Pancreas (tissue), 10 donors: ENCODE measurements around the gene GDI1. TPM values are rescaled to one million over a fixed set of nuclear protein-coding genes. Genes with fewer than 3 reads are reported as not detected.
"Not testable (repeated sequence)": the region's sequence is repeated elsewhere in the genome, so short reads cannot be mapped to it uniquely, and the experiment has no call there.

ENCODE experiments used
- ATAC-seq, 4 donors: fragments of 200-7000 bp; cut with Tn5 transposase; one replicate each; pipeline versions ENCODE4 v1.8.0 to v1.9.1; 2020; ENCODE audit warnings: mild to moderate bottlenecking in 4 of 4, moderate library complexity in 4 of 4
- DNase-seq, 6 donors: peaks; one replicate each; pipeline ENCODE4 v3.0.0-alpha.2; 2020
- FAIRE-seq: peaks from 2 replicates; lab custom pipeline; 2012; peaks lifted over from hg19 to GRCh38; lab: Jason Lieb, UNC
- H3K27ac ChIP-seq, 4 donors: fragments of 200-600 bp; sonication (generic); 1 replicate in 3 of 4; 2 replicates in 1 of 4; pipeline versions ENCODE4 v1.5.0 to v1.8.0; 2020
- H3K27me3 ChIP-seq, 4 donors: fragments of 200-600 bp; one replicate each; pipeline ENCODE4 v1.8.0; 2021
- H3K36me3 ChIP-seq, 3 donors: fragments of 200-600 bp; sonication (generic) in 1 of 3; one replicate each; pipeline versions ENCODE4 v1.5.0 to v1.8.0; 2020 to 2021
- H3K4me1 ChIP-seq, 3 donors: fragments of 200-600 bp; one replicate each; pipeline ENCODE4 v1.8.0; 2021
- H3K4me3 ChIP-seq, 4 donors: fragments of 200-600 bp; sonication (generic) in 2 of 4; one replicate each; pipeline versions ENCODE4 v1.5.0 to v1.8.0; 2020 to 2021
- H3K9me3 ChIP-seq, 4 donors: fragments of 200-600 bp; one replicate each; pipeline ENCODE4 v1.8.0; 2021
- CTCF ChIP-seq, 4 donors: fragments of 200-600 bp; sonication (generic) in 3 of 4; IDR thresholded peaks; one replicate each; pipeline versions ENCODE4 v1.5.0 to v1.8.0; 2021; ENCODE audit warnings: antibody characterized with exemption in 4 of 4
- WGBS, 2 donors: extraction: QIAGEN DNeasy Blood & Tissue Kit; methylation state at CpG; one replicate each; pipeline ENCODE4 v1.1.7; 2013; 5-methylcytosine and 5-hydroxymethylcytosine counted together
- intact Hi-C, 3 donors: fragments of 100-400 bp; cut with DNase I; formaldehyde crosslinking; loops; one replicate each; pipeline versions ENCODE4 v1.11.1 to v1.14.2; 2022
- polyA plus RNA-seq, 2 donors: library from polyadenylated mRNA; stranded (reverse); fragments of 200-250 nt; gene quantifications; one replicate each; pipeline ENCODE4 v1.2.3, GENCODE V29; 2013
- total RNA-seq, 6 donors: library from RNA; stranded (reverse); fragmentation: NEBNext Ultra II Directional in 4 of 6; extraction: Animal tissue kit (Norgen Biotek cat#: 25700) in 4 of 6; gene quantifications; one replicate each; pipeline versions ENCODE4 v1.2.1 to v1.2.4, GENCODE V29; 2021 to 2023
- donor health status: healthy with polysubstance abuse.
- donor health status: DM: no; HTN: no; CAD: no; lungs with moderate emphysema.
- donor health status: DM: no; HTN: no; CAD: no.
- donor health status: control.
- donor health status: control.
- donor health status: Bipolar disorder and iron deficiency.
- donor health status: DM: yes; HTN: yes; CAD: no.
- donor health status: DM: no; HTN: no; CAD: no.
- donor health status: DM: no; HTN: no; CAD: no.
- donor health status: DM: yes; HTN: yes; CAD: no.

The GDI1 gene
- total and polyA plus RNA-seq, 8 donors: 25.5 to 138 (median 36.6) TPM

DNA sequence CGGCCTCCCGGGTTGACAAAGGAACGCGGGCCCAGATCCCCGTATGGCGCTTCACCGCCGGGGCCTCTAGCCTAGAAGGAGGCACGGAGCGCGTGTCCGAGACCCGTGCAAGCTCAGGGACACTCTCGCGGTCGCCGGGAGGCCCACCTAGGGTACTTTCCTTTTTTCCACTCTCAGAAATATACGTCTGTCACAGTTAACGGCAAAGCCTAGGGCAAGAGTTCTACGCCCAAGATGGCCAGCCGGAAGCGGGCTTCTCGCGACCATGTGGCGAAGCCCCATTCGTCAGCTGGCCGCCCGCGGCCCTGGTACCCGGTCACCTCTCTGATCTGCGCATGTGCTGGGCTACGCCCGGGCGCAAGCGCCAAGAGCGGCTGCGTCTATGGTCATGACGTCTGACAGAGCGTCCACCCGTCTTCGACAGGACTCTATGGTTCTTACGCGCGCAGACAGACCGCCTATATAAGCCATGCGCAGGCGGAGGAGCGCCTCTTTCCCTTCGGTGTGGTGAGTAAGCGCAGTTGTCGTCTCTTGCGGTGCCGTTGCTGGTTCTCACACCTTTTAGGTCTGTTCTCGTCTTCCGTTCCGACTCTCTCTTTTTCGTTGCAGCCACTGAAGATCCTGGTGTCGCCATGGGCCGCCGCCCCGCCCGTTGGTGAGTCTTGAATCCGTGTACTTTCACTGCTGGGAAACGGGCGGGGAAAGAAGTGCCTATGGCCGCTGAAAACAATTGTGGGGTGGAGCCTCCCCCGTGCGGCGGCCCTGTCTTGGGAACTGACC lies 38.9 kb upstream of the GDI1 start, which contains the start of gene RPL10:
Gene RPL10, plus strand, starts transcription at position 490 of the 780 bp plus-strand sequence. Its CDS starts 143 bp downstream, at position 633.
- DNase-seq: peak; percentile 93 to 99 (median 96)
- peak; percentile 79 to 90 (median 82) for ATAC-seq
- peaks cover 0 to 9% (median 4%) of the 10 kb centered on the region in 3 donors for H3K36me3 ChIP-seq
- FAIRE-seq: no peak
- WGBS, 2 donors: 0 to 38% methylated on average over 69 of the region's 69 CpGs
- H3K4me3 ChIP-seq: peak within 1 kb of the TSS; percentile 44 to 68 (median 52)
- peak within 1 kb of the TSS; percentile 95 to 98 (median 96) for H3K27ac ChIP-seq
- no peaks in the 10 kb centered on the region for H3K4me1 ChIP-seq
- no peaks in the 10 kb centered on the region for H3K9me3 ChIP-seq
- TF ChIP-seq CTCF (IDR thresholded peaks at IDR 0.05): no peak
- intact Hi-C loops: no loop called here
- no peaks in the 10 kb centered on the region for H3K27me3 ChIP-seq

DNA sequence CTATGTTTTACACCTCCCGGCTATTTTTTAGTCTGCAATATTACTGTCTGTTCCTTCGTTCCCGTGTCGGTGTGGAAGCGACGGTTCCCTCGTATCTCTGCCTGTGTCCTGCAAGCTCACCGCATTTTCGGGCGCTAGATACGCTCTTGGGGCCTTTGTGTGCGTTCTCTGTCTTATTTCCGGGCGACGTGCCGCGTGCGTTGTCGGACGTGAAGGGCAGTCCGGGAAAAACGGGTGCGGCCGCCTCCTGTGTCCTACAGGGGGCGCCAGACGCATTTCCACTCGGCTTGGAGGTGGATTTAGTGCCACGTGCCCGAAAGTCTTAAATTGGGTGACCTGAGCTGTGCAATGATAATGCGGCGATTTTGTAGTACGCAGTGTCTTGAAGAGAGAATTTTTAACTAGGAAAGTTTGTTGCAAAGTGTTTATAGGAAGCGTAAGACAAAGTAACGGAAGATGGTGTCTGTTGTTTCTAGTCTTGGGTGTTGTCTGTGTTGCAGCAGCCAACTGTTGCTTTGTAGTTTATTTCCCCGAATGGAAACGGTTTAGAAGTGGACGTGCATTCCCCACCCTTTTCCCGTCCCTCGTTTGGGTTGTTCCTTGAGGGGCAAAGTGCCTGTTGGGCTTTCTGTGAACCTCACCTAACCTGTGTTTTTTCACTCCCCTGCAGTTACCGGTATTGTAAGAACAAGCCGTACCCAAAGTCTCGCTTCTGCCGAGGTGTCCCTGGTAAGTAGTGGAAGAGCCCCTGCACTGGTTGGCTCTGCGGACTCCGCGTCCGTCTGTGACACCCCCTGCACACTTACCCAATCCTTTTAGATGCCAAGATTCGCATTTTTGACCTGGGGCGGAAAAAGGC lies 38.1 kb upstream of the GDI1 start:
- H3K4me3 ChIP-seq: peak overlapping the region; percentile 44 to 68 (median 52)
- ATAC-seq: peak; percentile 36 to 71 (median 62)
- H3K9me3 ChIP-seq: no peaks in the 10 kb centered on the region
- H3K27ac ChIP-seq: peak overlapping the region; percentile 95 to 98 (median 96)
- no peaks in the 10 kb centered on the region for H3K27me3 ChIP-seq
- intact Hi-C loops: no loop called here
- DNase-seq: peak; percentile 78 to 92 (median 86)
- H3K36me3 ChIP-seq: peaks cover 0 to 9% (median 4%) of the 10 kb centered on the region in 3 donors
- WGBS, 2 donors: 1 to 30% methylated on average over 49 of the region's 49 CpGs
- H3K4me1 ChIP-seq: no peaks in the 10 kb centered on the region
- FAIRE-seq: no peak
- peak; percentile 56 to 74 (median 64) for TF ChIP-seq CTCF (IDR thresholded peaks at IDR 0.05)

- peak overlapping the region; percentile 95 to 98 (median 96) for H3K27ac ChIP-seq
- H3K36me3 ChIP-seq: peaks cover 0 to 9% (median 4%) of the 10 kb centered on the region in 3 donors
- DNase-seq (peak in 1 of 6 donors; percentile 19), FAIRE-seq (no peak), ATAC-seq (no peak)
- intact Hi-C loops: no loop called here
- H3K27me3 ChIP-seq: no peaks in the 10 kb centered on the region
- no peaks in the 10 kb centered on the region for H3K4me1 ChIP-seq
- H3K4me3 ChIP-seq: peak overlapping the region; percentile 44 to 68 (median 52)
- TF ChIP-seq CTCF (IDR thresholded peaks at IDR 0.05): no peak
- 21 to 50% methylated on average over 14 of the region's 14 CpGs for WGBS, 2 donors
- no peaks in the 10 kb centered on the region for H3K9me3 ChIP-seq
These were observed 37.2 kb upstream of the GDI1 start for GRCh38 chrX:154399527-154400368.

DNA sequence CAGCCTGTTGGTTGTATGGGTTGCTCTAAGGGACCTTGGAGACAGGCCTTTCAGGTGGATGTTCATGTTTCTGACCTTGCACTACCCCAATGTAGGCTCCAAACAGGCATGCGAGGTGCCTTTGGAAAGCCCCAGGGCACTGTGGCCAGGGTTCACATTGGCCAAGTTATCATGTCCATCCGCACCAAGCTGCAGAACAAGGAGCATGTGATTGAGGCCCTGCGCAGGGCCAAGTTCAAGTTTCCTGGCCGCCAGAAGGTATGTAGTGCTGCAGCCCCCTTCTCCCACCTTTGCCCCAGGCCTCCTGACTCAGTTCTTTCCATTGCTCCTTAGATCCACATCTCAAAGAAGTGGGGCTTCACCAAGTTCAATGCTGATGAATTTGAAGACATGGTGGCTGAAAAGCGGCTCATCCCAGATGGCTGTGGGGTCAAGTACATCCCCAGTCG lies 36.6 kb upstream of the GDI1 start:
- ATAC-seq, FAIRE-seq, H3K27me3 ChIP-seq, H3K27ac ChIP-seq, H3K36me3 ChIP-seq, H3K9me3 ChIP-seq, DNase-seq, intact Hi-C loops, H3K4me1 ChIP-seq: not testable (repeated sequence)
- peak overlapping the region; percentile 5 to 68 (median 52) for H3K4me3 ChIP-seq
- 51 to 58% methylated on average over 6 of the region's 6 CpGs for WGBS, 2 donors
